Eye (tissue), 1 donor: Measurements from ENCODE around the gene TPO.
"Not testable (repeated sequence)": the region's sequence is repeated elsewhere in the genome, so short reads cannot be mapped to it uniquely, and the experiment has no call there.

Source experiments
- DNase-seq: peaks from one replicate; pipeline ENCODE4 v3.0.0-alpha.2; 2015

TPO gene

DNA sequence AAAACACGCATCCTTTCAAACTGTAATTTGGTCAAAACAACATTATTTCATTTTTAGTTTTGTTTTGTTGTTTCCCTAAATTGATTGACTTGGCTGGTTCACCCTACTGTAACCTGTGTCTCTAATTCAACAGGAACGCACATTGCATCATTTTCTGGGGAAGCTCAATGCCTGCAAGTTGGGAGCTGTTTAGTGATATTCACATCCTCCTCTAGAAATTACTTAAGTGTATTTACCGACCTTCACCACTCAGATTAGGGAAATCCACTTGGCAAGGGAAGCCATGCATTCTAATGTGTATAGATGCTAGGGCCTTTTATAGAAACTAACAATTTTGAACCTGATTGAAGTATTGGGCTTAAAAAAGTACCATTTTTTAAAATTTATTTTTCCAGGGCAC, 7.3 kb upstream of the TPO start:
- DNase-seq: no peak

GRCh38 chr2:1406434-1406833, 6.8 kb upstream of the TPO start:
- DNase-seq: peak; percentile 35

GRCh38 chr2:1407950-1408675, 5.2 kb upstream of the TPO start:
- DNase-seq: peak; percentile 13

GRCh38 chr2:1414121-1414520, 858 bp downstream of the TPO start:
- DNase-seq: peak; percentile 54

- DNase-seq: not testable (repeated sequence)
These were observed 1.6 kb downstream of the TPO start for GRCh38 chr2:1414901-1415300.

- no peak for DNase-seq
These were observed 2.2 kb downstream of the TPO start for GRCh38 chr2:1415501-1415900.

DNA sequence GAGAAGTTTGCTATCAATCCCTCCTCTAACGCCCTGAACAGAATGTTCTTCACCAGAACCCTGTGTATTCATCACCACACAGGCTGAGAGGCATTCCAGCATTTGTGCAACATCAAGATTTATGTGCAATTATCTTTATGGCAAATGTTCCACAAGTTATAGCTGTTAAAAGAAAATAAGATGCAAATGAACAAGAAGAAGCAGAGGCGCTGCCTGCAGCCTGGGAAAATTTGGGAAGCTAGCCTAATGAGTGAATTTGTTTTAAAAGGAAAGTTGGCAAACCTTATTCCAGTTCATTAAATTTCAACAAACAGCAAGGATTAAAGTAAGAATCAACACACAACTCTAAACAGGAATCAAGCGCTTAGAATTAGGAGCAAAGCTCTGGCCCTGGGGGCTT, 5.3 kb downstream of the TPO start:
- no peak for DNase-seq

GRCh38 chr2:1420746-1421480, 7.7 kb downstream of the TPO start:
- DNase-seq: no peak

DNA sequence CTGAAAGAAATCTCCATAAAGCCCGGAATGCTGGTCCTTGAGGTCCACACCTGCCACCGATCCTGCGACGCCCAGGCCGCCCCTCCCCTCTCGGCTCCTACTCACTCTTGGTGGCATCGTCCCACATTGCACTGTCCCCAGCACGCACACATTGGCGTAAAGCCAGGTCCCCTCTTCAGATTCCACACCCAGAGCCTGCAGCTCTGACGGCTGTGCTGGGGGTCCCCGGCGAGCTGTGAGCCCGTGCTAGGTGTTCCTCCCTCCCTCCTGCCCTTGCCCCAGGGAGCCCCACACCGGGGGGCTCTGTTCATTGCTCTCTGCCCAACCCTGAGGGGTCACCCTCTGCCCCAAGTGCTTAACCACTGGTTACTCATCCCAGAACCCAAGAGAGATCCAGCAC, 8.5 kb downstream of the TPO start:
- no peak for DNase-seq

- DNase-seq: no peak
These were observed 8.9 kb downstream of the TPO start for GRCh38 chr2:1422131-1422530.

GRCh38 chr2:1422716-1423285, 9.5 kb downstream of the TPO start:
- DNase-seq: no peak

DNA sequence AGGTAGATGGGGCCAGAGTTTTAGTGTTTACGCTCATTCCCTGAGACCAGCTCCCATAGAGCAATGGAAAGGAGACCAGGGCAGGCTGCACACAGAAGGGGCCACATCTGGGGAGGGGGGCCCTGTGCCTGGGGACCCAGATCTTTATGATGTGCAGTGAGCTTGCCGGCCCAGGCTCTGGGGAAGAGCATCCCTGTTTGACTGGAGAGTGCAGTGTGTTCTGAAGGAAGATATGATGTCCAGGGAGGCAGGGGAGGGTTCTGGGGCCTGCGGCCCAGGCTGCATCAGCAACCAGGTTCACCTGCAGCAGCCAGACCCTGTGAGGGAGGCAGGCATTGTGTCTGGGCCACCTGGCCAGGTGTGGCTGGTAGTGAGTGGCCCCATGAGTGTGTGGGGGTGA, 13.8 kb downstream of the TPO start:
- DNase-seq: no peak

DNA sequence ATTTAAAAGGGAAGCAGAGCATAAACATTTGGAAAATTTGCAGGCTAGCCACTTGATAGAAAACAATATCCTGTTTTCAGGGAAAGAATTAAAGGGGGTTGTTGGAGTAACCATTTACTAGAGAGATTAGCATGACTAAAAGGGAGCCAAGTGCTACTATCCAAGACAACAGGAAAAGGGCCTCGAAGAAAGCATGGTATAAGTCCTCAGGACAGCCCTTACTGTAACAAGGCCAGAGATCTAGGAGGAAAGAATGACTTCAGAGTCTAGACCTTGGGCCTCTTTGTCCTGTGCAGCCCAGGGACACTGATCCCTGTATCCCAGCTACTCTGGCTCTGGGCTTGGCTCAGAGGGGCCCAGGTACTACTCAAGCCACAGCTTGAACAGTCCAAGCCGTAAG, 16.6 kb downstream of the TPO start:
- DNase-seq: no peak

GRCh38 chr2:1430491-1430890, 17.2 kb downstream of the TPO start:
- no peak for DNase-seq

GRCh38 chr2:1431886-1432400, 18.7 kb downstream of the TPO start:
- no peak for DNase-seq

- no peak for DNase-seq
These were observed 19.5 kb downstream of the TPO start for GRCh38 chr2:1432726-1433125.

DNA sequence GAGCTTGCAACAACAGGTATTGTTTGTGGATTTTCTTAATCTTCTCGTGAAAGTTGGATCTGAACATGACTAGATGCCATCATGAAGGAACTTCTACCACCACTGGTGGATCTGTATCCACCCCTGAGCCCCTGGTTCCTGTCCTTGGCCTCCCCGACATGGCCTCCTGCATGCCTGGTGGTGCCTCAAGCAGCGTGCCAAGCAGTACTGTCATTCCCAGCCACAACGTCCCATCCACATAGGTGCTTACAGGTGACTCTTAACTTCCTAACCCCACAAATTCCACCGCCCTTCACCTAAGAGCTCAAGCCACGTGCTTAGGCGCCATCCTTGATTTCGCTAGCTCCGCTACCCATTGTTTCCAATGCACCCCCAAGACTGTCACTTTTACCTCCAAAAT, 23.1 kb downstream of the TPO start:
- DNase-seq: no peak

DNA sequence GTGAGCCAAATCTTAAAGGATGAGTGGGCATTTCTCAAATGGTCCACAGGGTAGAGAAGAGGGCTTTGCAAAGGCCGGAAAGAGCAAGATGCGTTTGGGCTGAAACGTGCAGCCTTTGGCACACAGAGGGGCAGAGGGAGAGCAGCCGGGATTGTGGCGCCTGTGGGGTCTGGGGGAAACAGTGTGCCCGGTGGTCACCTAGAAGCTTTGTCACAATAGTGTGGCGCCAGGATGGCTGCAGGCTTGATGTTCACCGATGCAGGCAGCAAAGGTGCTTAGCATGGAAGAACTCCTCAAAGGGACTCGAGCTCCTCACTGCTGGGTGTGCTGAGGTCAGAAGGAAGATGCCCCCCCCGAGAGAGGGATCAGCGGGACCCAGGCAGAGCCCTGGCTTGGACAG, 23.8 kb downstream of the TPO start:
- no peak for DNase-seq

DNA sequence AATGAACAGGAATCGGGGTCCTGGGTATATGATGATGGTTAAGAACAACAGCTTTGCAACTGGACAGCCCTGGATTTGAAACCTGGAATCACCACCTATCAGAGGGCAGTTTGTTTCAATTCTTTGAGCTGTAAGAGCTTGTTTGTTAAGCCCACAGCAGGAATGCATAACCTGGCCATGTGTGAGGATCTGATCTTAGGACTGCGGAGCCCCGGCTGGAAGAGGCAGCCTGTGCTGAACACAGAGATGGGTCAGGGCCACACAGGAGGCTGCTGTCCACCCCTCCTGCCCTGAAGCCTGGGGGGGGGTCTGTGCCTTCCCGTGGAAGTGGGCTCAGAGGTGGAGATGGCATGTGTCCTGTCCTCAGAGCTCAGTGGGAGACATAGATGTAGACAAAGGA, 24.3 kb downstream of the TPO start:
- DNase-seq: no peak

DNA sequence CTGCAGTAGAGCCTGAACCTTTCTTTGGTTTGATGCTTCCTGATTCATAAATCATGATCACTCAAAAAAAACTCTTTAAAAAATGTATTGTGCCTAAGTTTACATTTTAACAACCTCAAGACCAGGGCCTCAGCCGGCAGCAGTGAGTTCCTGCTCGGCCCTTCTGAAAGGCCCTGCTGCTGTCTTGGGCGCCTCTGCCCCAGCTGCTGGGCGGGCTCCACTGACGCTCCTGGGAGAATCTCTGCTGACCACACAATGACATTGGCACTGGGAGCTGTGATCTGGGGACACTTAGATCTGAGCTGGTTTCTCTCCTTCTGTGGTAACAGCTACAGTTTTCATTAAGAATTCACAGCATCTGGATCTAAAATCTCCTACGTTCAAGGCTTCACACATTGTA, 25.7 kb downstream of the TPO start:
- DNase-seq: no peak

- DNase-seq: no peak
These were observed 27.3 kb downstream of the TPO start for GRCh38 chr2:1440581-1440980.

GRCh38 chr2:1446301-1446700, 33.0 kb downstream of the TPO start:
- DNase-seq: no peak

DNA sequence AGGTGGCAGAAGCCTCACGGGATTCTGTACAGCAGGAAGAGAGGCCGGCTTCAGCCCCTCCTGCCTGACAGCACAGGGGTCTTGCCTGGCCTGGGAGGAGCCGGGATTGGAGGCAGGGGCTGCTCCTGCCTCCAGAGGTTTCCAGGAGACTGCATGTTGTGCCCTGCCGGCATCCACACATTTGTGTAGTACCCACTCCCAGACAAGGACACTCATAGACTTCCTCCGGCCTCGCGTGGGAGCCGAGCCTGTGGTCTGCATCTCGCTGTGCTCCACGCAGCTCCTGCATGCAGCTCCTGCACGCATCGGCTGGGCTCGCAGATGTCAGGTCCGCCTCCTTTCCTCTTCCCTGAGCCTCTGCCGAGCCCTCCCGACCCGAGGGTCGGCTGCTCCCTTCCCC, 34.7 kb downstream of the TPO start:
- DNase-seq: peak; percentile 39

- peak; percentile 73 for DNase-seq
These were observed 37.7 kb downstream of the TPO start for GRCh38 chr2:1450915-1451314.
